B cell (primary cell): ENCODE results near the gene NR3C2. TPM values are rescaled to one million over a fixed set of nuclear protein-coding genes. Genes with fewer than 3 reads are reported as not detected.

Experiments
- ATAC-seq: fragments of 200-7000 bp; cut with Tn5 transposase; one replicate; pipeline ENCODE4 v1.10.0; 2021; ENCODE audit warnings: low read depth, mild to moderate bottlenecking, moderate number of reproducible peaks, moderate library complexity
- CTCF ChIA-PET: fragments of 350-600 bp; sonication (Branson Sonifier 250); formaldehyde crosslinking; loops from one replicate; lab custom pipeline; 2021; ENCODE audit warnings: antibody characterized with exemption, inconsistent platforms; lab: Charles Lee
- POLR2A ChIA-PET: fragments of 350-600 bp; sonication (Branson Sonifier 250); formaldehyde crosslinking; loops from one replicate; lab custom pipeline; 2021; ENCODE audit warnings: antibody characterized with exemption; lab: Charles Lee
- DNase-seq: peaks from one replicate; pipeline ENCODE4 v3.0.0; 2013
- H2AFZ ChIP-seq: 2 replicates; pipeline ENCODE4 v1.6.1; 2012; ENCODE audit warnings: mild to moderate bottlenecking, low read depth, low read length; ENCODE audit not compliant: insufficient read depth, poor library complexity, severe bottlenecking
- H3K27ac ChIP-seq, 2 donors: 1 replicate in 1 of 2; 2 replicates in 1 of 2; pipeline ENCODE4 v1.5.1; 2012 to 2013; ENCODE audit warnings: low read length in 2 of 2, mild to moderate bottlenecking in 2 of 2, moderate library complexity in 1 of 2
- H3K27me3 ChIP-seq, 4 experiments: fragments of 200-600 bp in 1 of 4; sonication (generic) in 1 of 4; replicated peaks in 1 of 4; 1 replicate in 2 of 4; 2 replicates in 2 of 4; pipeline versions ENCODE4 v1.6.1 to v1.7.0; 2013 to 2016; ENCODE audit warnings: low read length in 3 of 4, mild to moderate bottlenecking in 2 of 4, mixed read lengths in 1 of 4, moderate library complexity in 1 of 4; ENCODE audit not compliant: insufficient read depth in 4 of 4, control insufficient read depth in 3 of 4; ENCODE audit errors: control extremely low read depth in 1 of 4
- H3K36me3 ChIP-seq, 2 experiments: replicated peaks in 1 of 2; 1 replicate in 1 of 2; 2 replicates in 1 of 2; pipeline versions ENCODE4 v1.6.1 to v1.7.1; 2013; ENCODE audit warnings: low read length in 1 of 2; ENCODE audit not compliant: insufficient read depth in 2 of 2, control insufficient read depth in 1 of 2; ENCODE audit errors: control extremely low read depth in 1 of 2, extremely low read depth in 1 of 2
- H3K4me1 ChIP-seq, 2 donors: fragments of 200-600 bp in 1 of 2; sonication (generic) in 1 of 2; 1 replicate in 1 of 2; 2 replicates in 1 of 2; pipeline versions ENCODE4 v1.5.1 to v1.6.1; 2013 to 2017; ENCODE audit warnings: low read length in 2 of 2; ENCODE audit not compliant: control insufficient read depth in 2 of 2, insufficient read depth in 2 of 2
- H3K4me2 ChIP-seq: replicated peaks from 2 replicates; pipeline ENCODE3; 2012; ENCODE audit warnings: mild to moderate bottlenecking, low read depth, low read length; ENCODE audit not compliant: poor library complexity, severe bottlenecking
- H3K4me3 ChIP-seq, 5 experiments: fragments of 200-600 bp in 1 of 5; sonication (generic) in 1 of 5; 1 replicate in 3 of 5; 2 replicates in 2 of 5; pipeline versions ENCODE4 v1.5.1 to v1.7.0; 2011 to 2016; ENCODE audit warnings: low read length in 4 of 5, mild to moderate bottlenecking in 4 of 5, low read depth in 2 of 5, control low read depth in 1 of 5, moderate library complexity in 1 of 5; ENCODE audit not compliant: insufficient read depth in 1 of 5; ENCODE audit errors: control extremely low read depth in 1 of 5, extremely low read depth in 1 of 5
- H3K79me2 ChIP-seq: fragments of 200-600 bp; sonication (generic); one replicate; pipeline ENCODE4 v1.6.0; 2016; ENCODE audit warnings: low read length; ENCODE audit not compliant: control insufficient read depth, insufficient read depth
- H3K9ac ChIP-seq: fragments of 200-600 bp; sonication (generic); 2 replicates; pipeline ENCODE4 v1.6.1; 2017; ENCODE audit warnings: mild to moderate bottlenecking, low read length, moderate library complexity
- H3K9me3 ChIP-seq, 3 donors: one replicate each; pipeline versions ENCODE4 v1.6.1 to v1.7.1; 2013; ENCODE audit warnings: low read length in 2 of 3; ENCODE audit not compliant: control insufficient read depth in 2 of 3, insufficient read depth in 1 of 3; ENCODE audit errors: control extremely low read depth in 1 of 3
- H4K20me1 ChIP-seq: 2 replicates; pipeline ENCODE4 v1.6.0; 2012; ENCODE audit warnings: mild to moderate bottlenecking, low read length; ENCODE audit not compliant: insufficient read depth, control insufficient read depth, poor library complexity, severe bottlenecking
- H3K27ac Mint-ChIP-seq: one replicate; pipeline ENCODE4 v1.8.0; 2021; ENCODE audit warnings: mixed read lengths
- H3K27me3 Mint-ChIP-seq: one replicate; pipeline ENCODE4 v1.8.0; 2021; ENCODE audit warnings: mixed read lengths
- H3K4me1 Mint-ChIP-seq: one replicate; pipeline ENCODE4 v1.8.0; 2021; ENCODE audit warnings: mixed read lengths
- H3K4me3 Mint-ChIP-seq: one replicate; pipeline ENCODE4 v1.8.0; 2021; ENCODE audit warnings: mixed read lengths
- H3K9me3 Mint-ChIP-seq: one replicate; pipeline ENCODE4 v1.8.0; 2022; ENCODE audit warnings: mixed read lengths; ENCODE audit not compliant: insufficient read depth
- CTCF ChIP-seq: fragments of 200-600 bp; IDR thresholded peaks from one replicate; pipeline ENCODE4 v1.8.0; 2022; ENCODE audit warnings: antibody characterized with exemption, mild to moderate bottlenecking
- EZH2 ChIP-seq: IDR thresholded peaks from 2 replicates; pipeline ENCODE4 v1.6.1; 2012; ENCODE audit warnings: borderline replicate concordance, low read depth, mild to moderate bottlenecking, moderate library complexity, low read length; ENCODE audit not compliant: insufficient read depth, poor library complexity, severe bottlenecking
- WGBS: methylation state at CpG from one replicate; pipeline ENCODE4 v1.1.5; 2013; ENCODE audit warnings: missing lambda C conversion rate; ENCODE audit not compliant: insufficient coverage; 5-methylcytosine and 5-hydroxymethylcytosine counted together
- intact Hi-C: fragments of 100-400 bp; cut with micrococcal nuclease; formaldehyde crosslinking; loops from one replicate; pipeline ENCODE4 v1.10.0; 2022
- polyA plus RNA-seq: library from polyadenylated mRNA; depleted of rRNA; stranded (reverse); fragments of >200 nt; gene quantifications from 2 replicates; pipeline ENCODE4 v1.2.3, GENCODE V29; 2012
- total RNA-seq, 2 donors: library from RNA; stranded (reverse); fragments of 120-200 nt in 1 of 2; gene quantifications; 1 replicate in 1 of 2; 2 replicates in 1 of 2; pipeline versions ENCODE4 v1.2.3 to v1.2.4, GENCODE V29; 2013 to 2022

NR3C2 gene
- total and polyA plus RNA-seq, 2 donors (not counting 1 experiment from before 2014, with no cell fraction given) = 6.7 to 19.3 TPM

DNA sequence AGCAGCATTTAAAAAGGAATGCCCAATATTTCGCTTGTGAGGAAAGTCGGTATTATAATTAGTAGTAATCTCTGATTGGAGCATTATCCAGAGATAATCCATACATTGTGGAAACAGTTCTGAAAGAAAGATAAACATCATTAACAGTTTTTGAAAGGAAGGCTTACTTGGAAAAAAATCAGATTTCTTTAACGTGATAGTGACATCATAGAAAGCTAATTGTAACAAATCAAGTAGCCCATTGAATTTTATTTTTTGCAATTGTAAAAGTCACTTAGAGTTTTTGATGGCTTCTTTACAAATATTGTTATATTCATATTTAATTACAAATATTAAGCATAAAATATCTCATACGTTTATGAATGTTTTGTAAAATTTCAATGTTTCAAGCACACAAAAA lies 11.6 kb upstream of the NR3C2 start:
- no peak overlapping the region for H3K4me3 ChIP-seq

GRCh38 chr4:148452970-148453369 lies 10.8 kb upstream of the NR3C2 start:
- Histone ChIP-seq H3K36me3 (no peaks in the 10 kb centered on the region), H4K20me1 (no peaks in the 10 kb centered on the region), H3K4me3 (no peak overlapping the region), H3K4me2 (no peak overlapping the region), H3K27me3 (no peaks in the 10 kb centered on the region), H3K27ac (no peak overlapping the region), H3K79me2 (no peaks in the 10 kb centered on the region), H2AFZ (no peak overlapping the region), H3K4me1 (no peaks in the 10 kb centered on the region), H3K9me3 (peaks cover 0 to 2% (median 0%) of the 10 kb centered on the region in 3 donors), H3K9ac (no peak overlapping the region)
- WGBS = no CpG with 5 or more reads among the region's 1 CpG
- Mint-ChIP-seq H3K9me3 (no peaks in the 10 kb centered on the region), H3K4me1 (no peaks in the 10 kb centered on the region), H3K27me3 (peaks cover 11% of the 10 kb centered on the region), H3K27ac (no peak overlapping the region), H3K4me3 (no peak overlapping the region)
- ATAC-seq = no peak
- no peak for DNase-seq
- ChIA-PET POLR2A (no interaction called here), CTCF (no interaction called here)
- TF ChIP-seq EZH2 (no peak), CTCF (no peak)
- intact Hi-C loops = no loop called here

More for the DNA sequence above, 11.6 kb upstream of the NR3C2 start:
- Histone ChIP-seq H3K9me3 (peaks cover 0 to 2% (median 0%) of the 10 kb centered on the region in 3 donors), H3K4me1 (no peaks in the 10 kb centered on the region), H3K27ac (no peak overlapping the region), H3K4me2 (no peak overlapping the region), H4K20me1 (no peaks in the 10 kb centered on the region), H3K36me3 (no peaks in the 10 kb centered on the region), H3K79me2 (no peaks in the 10 kb centered on the region), H2AFZ (no peak overlapping the region), H3K27me3 (peaks cover 0 to 2% (median 0%) of the 10 kb centered on the region in 4 experiments), H3K9ac (no peak overlapping the region)
- intact Hi-C loops = no loop called here
- no peak overlapping the region for H3K4me3 Mint-ChIP-seq
- TF ChIP-seq CTCF (no peak), EZH2 (no peak)
- ChIA-PET POLR2A (no interaction called here), CTCF (no interaction called here)
- H3K4me1 Mint-ChIP-seq = no peaks in the 10 kb centered on the region
- H3K9me3 Mint-ChIP-seq = no peaks in the 10 kb centered on the region
- H3K27me3 Mint-ChIP-seq = peaks cover 14% of the 10 kb centered on the region
- no peak overlapping the region for H3K27ac Mint-ChIP-seq
- DNase-seq (no peak), ATAC-seq (no peak)
- WGBS = no CpG with 5 or more reads among the region's 4 CpGs
